Caco-2 (cell line): Measurements from ENCODE around the gene VIP. TPM values are rescaled to one million over a fixed set of nuclear protein-coding genes. Genes with fewer than 3 reads are reported as not detected.

Experiments used
- BruUV-seq: library from RNA; stranded (reverse); fragments of 400-500 nt; replicated peaks from 2 replicates; lab custom pipeline; 2021; lab: Mats Ljungman, UMichigan
- CTCF ChIA-PET: fragments of 300-600 bp; sonication (Branson Sonifier 250); formaldehyde crosslinking; loops from one replicate; lab custom pipeline; 2022; ENCODE audit warnings: antibody characterized with exemption; lab: Charles Lee
- POLR2A ChIA-PET: fragments of 300-600 bp; sonication (Branson Sonifier 250); formaldehyde crosslinking; loops from one replicate; lab custom pipeline; 2022; ENCODE audit warnings: antibody characterized with exemption; lab: Charles Lee
- DNase-seq, 2 experiments: peaks; one replicate each; pipeline versions ENCODE4 v3.0.0 to v3.0.0-alpha.2; 2020 to 2022
- H3K27me3 ChIP-seq: replicated peaks from 2 replicates; pipeline ENCODE4 v1.6.0; 2011; ENCODE audit warnings: low read length; ENCODE audit not compliant: control insufficient read depth, insufficient read depth
- H3K36me3 ChIP-seq: 2 replicates; pipeline ENCODE4 v1.5.1; 2011; ENCODE audit warnings: low read length; ENCODE audit not compliant: control insufficient read depth, insufficient read depth
- H3K4me1 ChIP-seq: fragments of 250-450 bp; sonication (Bioruptor Pico); 2 replicates; pipeline ENCODE4 v1.5.1; 2020; ENCODE audit warnings: mild to moderate bottlenecking
- H3K4me3 ChIP-seq: 2 replicates; pipeline ENCODE4 v1.5.1; 2011; ENCODE audit warnings: low read depth, mild to moderate bottlenecking, control low read depth, low read length
- H3K9me3 ChIP-seq: fragments of 250-450 bp; sonication (Bioruptor Pico); 2 replicates; pipeline ENCODE4 v1.5.1; 2020; ENCODE audit warnings: mild to moderate bottlenecking, moderate library complexity
- H3K27ac Mint-ChIP-seq: one replicate; pipeline ENCODE4 v1.8.0; 2022; ENCODE audit warnings: mixed read lengths; ENCODE audit not compliant: unreplicated experiment
- H3K27me3 Mint-ChIP-seq: one replicate; pipeline ENCODE4 v1.8.0; 2022; ENCODE audit warnings: mixed read lengths; ENCODE audit not compliant: insufficient read depth, unreplicated experiment
- H3K36me3 Mint-ChIP-seq: one replicate; pipeline ENCODE4 v1.8.0; 2022; ENCODE audit warnings: mild to moderate bottlenecking, mixed read lengths; ENCODE audit not compliant: insufficient read depth, unreplicated experiment
- H3K4me1 Mint-ChIP-seq: one replicate; pipeline ENCODE4 v1.8.0; 2022; ENCODE audit warnings: low read depth, mixed read lengths; ENCODE audit not compliant: unreplicated experiment
- H3K4me3 Mint-ChIP-seq: one replicate; pipeline ENCODE4 v1.8.0; 2022; ENCODE audit warnings: mild to moderate bottlenecking, moderate library complexity, mixed read lengths; ENCODE audit not compliant: unreplicated experiment
- H3K9me3 Mint-ChIP-seq: one replicate; pipeline ENCODE4 v1.8.0; 2022; ENCODE audit warnings: mixed read lengths; ENCODE audit not compliant: unreplicated experiment
- intact Hi-C: fragments of 100-400 bp; cut with micrococcal nuclease; formaldehyde crosslinking; loops from one replicate; pipeline ENCODE4 v1.10.0; 2022; ENCODE audit not compliant: unreplicated experiment
- total RNA-seq: library from RNA; stranded (reverse); gene quantifications from 2 replicates; pipeline ENCODE4 v1.2.3, GENCODE V29; 2022
- TF ChIP-seq, protein P1 (sequence below), 2 experiments: fragments of 200-600 bp in 1 of 2; IDR thresholded peaks; 1 replicate in 1 of 2; 2 replicates in 1 of 2; pipeline versions ENCODE4 v1.5.1 to v1.8.0; 2011 to 2022; ENCODE audit warnings: antibody characterized with exemption in 1 of 2, control low read depth in 1 of 2, inconsistent platforms in 1 of 2, low read depth in 1 of 2, low read length in 1 of 2, mild to moderate bottlenecking in 1 of 2, moderate library complexity in 1 of 2; ENCODE audit not compliant: insufficient read depth in 1 of 2, severe bottlenecking in 1 of 2, unreplicated experiment in 1 of 2

The VIP gene
- total RNA-seq, 1 experiment from 2014 or later, result not detected

DNA sequence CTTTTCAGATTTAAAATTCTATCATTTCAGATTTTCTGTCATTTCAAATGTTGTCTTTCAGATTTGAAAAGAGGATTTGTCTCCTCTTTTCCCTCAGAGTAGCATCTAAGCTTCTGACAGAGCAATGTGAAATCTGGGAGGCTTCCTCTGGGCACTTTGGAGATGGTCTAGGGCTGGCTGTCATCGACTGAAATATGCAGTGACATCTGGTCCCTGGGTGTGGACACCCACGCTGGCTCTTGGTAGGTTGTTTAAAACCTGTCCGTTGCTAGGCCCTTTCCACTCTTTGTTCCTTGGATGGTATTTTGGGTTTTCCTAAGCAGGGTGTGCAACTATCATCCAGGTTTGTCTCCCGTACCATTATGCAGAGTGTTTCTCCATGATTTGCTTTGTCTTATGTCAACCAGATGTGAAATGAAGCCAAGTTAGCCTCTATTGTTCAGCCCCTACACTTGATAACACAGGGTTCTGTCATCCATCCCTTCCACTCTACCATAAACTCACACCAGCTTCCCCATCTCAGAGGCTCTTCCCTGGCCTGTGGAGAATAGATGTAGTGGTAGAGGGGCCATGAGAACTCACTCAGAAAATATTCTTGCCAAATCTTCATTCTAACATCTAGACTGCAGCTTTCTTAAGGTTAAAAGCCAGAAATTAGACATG is 5.0 kb upstream of the VIP start:
- BruUV-seq, result no TSS peak
- CTCF ChIA-PET, result no interaction called here

GRCh38 chr6:152746172-152746553 is 4.4 kb upstream of the VIP start:
- ChIA-PET POLR2A (no interaction called here), CTCF (no interaction called here)
- no peaks in the 10 kb centered on the region for H3K36me3 Mint-ChIP-seq
- H3K9me3 Mint-ChIP-seq, result no peaks in the 10 kb centered on the region
- Histone ChIP-seq H3K4me1 (no peaks in the 10 kb centered on the region), H3K9me3 (no peaks in the 10 kb centered on the region), H3K36me3 (no peaks in the 10 kb centered on the region), H3K27me3 (no peaks in the 10 kb centered on the region; the same call in 1 of the 2 replicates), H3K4me3 (no peak overlapping the region)
- TF ChIP-seq, protein P1, sequence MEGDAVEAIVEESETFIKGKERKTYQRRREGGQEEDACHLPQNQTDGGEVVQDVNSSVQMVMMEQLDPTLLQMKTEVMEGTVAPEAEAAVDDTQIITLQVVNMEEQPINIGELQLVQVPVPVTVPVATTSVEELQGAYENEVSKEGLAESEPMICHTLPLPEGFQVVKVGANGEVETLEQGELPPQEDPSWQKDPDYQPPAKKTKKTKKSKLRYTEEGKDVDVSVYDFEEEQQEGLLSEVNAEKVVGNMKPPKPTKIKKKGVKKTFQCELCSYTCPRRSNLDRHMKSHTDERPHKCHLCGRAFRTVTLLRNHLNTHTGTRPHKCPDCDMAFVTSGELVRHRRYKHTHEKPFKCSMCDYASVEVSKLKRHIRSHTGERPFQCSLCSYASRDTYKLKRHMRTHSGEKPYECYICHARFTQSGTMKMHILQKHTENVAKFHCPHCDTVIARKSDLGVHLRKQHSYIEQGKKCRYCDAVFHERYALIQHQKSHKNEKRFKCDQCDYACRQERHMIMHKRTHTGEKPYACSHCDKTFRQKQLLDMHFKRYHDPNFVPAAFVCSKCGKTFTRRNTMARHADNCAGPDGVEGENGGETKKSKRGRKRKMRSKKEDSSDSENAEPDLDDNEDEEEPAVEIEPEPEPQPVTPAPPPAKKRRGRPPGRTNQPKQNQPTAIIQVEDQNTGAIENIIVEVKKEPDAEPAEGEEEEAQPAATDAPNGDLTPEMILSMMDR (IDR thresholded peaks at IDR 0.05; ENCODE audit: insufficient read depth in 1 of 2, low read depth in 1 of 2, low read length in 1 of 2, severe bottlenecking in 1 of 2, unreplicated experiment in 1 of 2), result no peak
- no TSS peak for BruUV-seq
- no peak overlapping the region for H3K4me3 Mint-ChIP-seq
- H3K27ac Mint-ChIP-seq, result no peak overlapping the region
- peaks cover 9% of the 10 kb centered on the region for H3K27me3 Mint-ChIP-seq
- H3K4me1 Mint-ChIP-seq, result no peaks in the 10 kb centered on the region
- intact Hi-C loops, result loop anchor here (10.0 kb wide), 1 partner anchor 119 kb away; no protein-coding TSS in a partner anchor
- no peak for DNase-seq

More for the DNA sequence above, 5.0 kb upstream of the VIP start:
- Mint-ChIP-seq H3K9me3 (no peaks in the 10 kb centered on the region), H3K4me3 (no peak overlapping the region), H3K36me3 (no peaks in the 10 kb centered on the region), H3K27ac (no peak overlapping the region), H3K27me3 (peaks cover 9% of the 10 kb centered on the region), H3K4me1 (no peaks in the 10 kb centered on the region)
- TF ChIP-seq, protein P1 (IDR thresholded peaks at IDR 0.05; ENCODE audit: insufficient read depth in 1 of 2, low read depth in 1 of 2, low read length in 1 of 2, severe bottlenecking in 1 of 2, unreplicated experiment in 1 of 2), result no peak
- intact Hi-C loops, result loop anchor here (10.0 kb wide), 1 partner anchor 119 kb away; no protein-coding TSS in a partner anchor
- no peaks in the 10 kb centered on the region for H3K9me3 ChIP-seq
- POLR2A ChIA-PET, result no interaction called here
- H3K4me3 ChIP-seq, result no peak overlapping the region
- H3K36me3 ChIP-seq, result no peaks in the 10 kb centered on the region
- no peak for DNase-seq
- H3K4me1 ChIP-seq, result no peaks in the 10 kb centered on the region
- H3K27me3 ChIP-seq, result no peaks in the 10 kb centered on the region; the same call in 1 of the 2 replicates

GRCh38 chr6:152748843-152749242 is 1.8 kb upstream of the VIP start:
- H3K27me3 Mint-ChIP-seq, result peaks cover 3% of the 10 kb centered on the region
- H3K36me3 ChIP-seq, result no peaks in the 10 kb centered on the region
- no peaks in the 10 kb centered on the region for H3K4me1 ChIP-seq
- H3K9me3 Mint-ChIP-seq, result no peaks in the 10 kb centered on the region
- no peak for DNase-seq
- intact Hi-C loops, result loop anchor here (10.0 kb wide), 1 partner anchor 116 kb away; no protein-coding TSS in a partner anchor
- no TSS peak for BruUV-seq
- ChIA-PET CTCF (interaction anchor here (1.5 kb wide), 1 partner anchor 200 kb away, joined by 4 read pairs; no protein-coding TSS in a partner anchor), POLR2A (no interaction called here)
- no peaks in the 10 kb centered on the region for H3K9me3 ChIP-seq
- H3K4me3 ChIP-seq, result no peak overlapping the region
- H3K36me3 Mint-ChIP-seq, result no peaks in the 10 kb centered on the region
- H3K27ac Mint-ChIP-seq, result no peak overlapping the region
- no peaks in the 10 kb centered on the region for H3K4me1 Mint-ChIP-seq
- TF ChIP-seq, protein P1 (IDR thresholded peaks at IDR 0.05; ENCODE audit: insufficient read depth in 1 of 2, low read depth in 1 of 2, low read length in 1 of 2, severe bottlenecking in 1 of 2, unreplicated experiment in 1 of 2), result no peak
- no peaks in the 10 kb centered on the region; the same call in 1 of the 2 replicates for H3K27me3 ChIP-seq
- H3K4me3 Mint-ChIP-seq, result no peak overlapping the region
